ENCODE data around the gene CCAR1. TPM values are rescaled to one million over a fixed set of nuclear protein-coding genes. Genes with fewer than 3 reads are reported as not detected.
"Not testable (repeated sequence)": the region's sequence is repeated elsewhere in the genome, so short reads cannot be mapped to it uniquely, and the experiment has no call there.

The CCAR1 gene
- total RNA-seq, 2 experiments from 2014 or later = 72.7 to 74.4 TPM

- Mint-ChIP-seq H3K9me3 (no peaks in the 10 kb centered on the region), H3K4me3 (no peak overlapping the region)
- CTCF ChIA-PET = no interaction called here
These were observed 90.4 kb downstream of the CCAR1 start for GRCh38 chr10:68811314-68812009.

GRCh38 chr10:68812420-68812819 lies 91.4 kb downstream of the CCAR1 start:
- intact Hi-C loops (cut with micrococcal nuclease) = no loop called here
- H3K4me3 Mint-ChIP-seq = no peak overlapping the region
- CTCF ChIA-PET = no interaction called here
- H3K27me3 Mint-ChIP-seq = no peaks in the 10 kb centered on the region
- H3K4me1 Mint-ChIP-seq (ENCODE audit: low read depth) = no peaks in the 10 kb centered on the region
- POLR2A ChIA-PET = no interaction called here
- H3K9me3 Mint-ChIP-seq = no peaks in the 10 kb centered on the region
- H3K27ac Mint-ChIP-seq = no peak overlapping the region
- DNase-seq = no peak
- no peaks in the 10 kb centered on the region for H3K36me3 Mint-ChIP-seq

More at GRCh38 chr10:68811314-68812009, 90.4 kb downstream of the CCAR1 start:
- no peak overlapping the region for H3K27ac Mint-ChIP-seq
- H3K36me3 Mint-ChIP-seq = no peaks in the 10 kb centered on the region
- no peak for DNase-seq
- H3K27me3 Mint-ChIP-seq = no peaks in the 10 kb centered on the region
- H3K4me1 Mint-ChIP-seq (ENCODE audit: low read depth) = no peaks in the 10 kb centered on the region
- intact Hi-C loops (cut with micrococcal nuclease) = no loop called here
- POLR2A ChIA-PET = no interaction called here

GRCh38 chr10:68813559-68813958 lies 92.5 kb downstream of the CCAR1 start:
- ChIA-PET CTCF (no interaction called here), POLR2A (no interaction called here)
- Mint-ChIP-seq H3K4me1 (ENCODE audit: low read depth) (no peaks in the 10 kb centered on the region), H3K27ac (no peak overlapping the region), H3K27me3 (no peaks in the 10 kb centered on the region), H3K9me3 (no peaks in the 10 kb centered on the region), H3K36me3 (no peaks in the 10 kb centered on the region), H3K4me3 (no peak overlapping the region)
- no peak for DNase-seq
- intact Hi-C loops (cut with micrococcal nuclease) = no loop called here

- no peaks in the 10 kb centered on the region for H3K9me3 Mint-ChIP-seq
- no peak for DNase-seq
- POLR2A ChIA-PET = interaction anchor here (0.6 to 0.8 kb wide), 2 partner anchors 10 to 105 kb away, joined by 3 to 4 read pairs; partner anchors contain the start of gene STOX1
- no peaks in the 10 kb centered on the region for H3K27me3 Mint-ChIP-seq
- H3K36me3 Mint-ChIP-seq = no peaks in the 10 kb centered on the region
- CTCF ChIA-PET = no interaction called here
- no peak overlapping the region for H3K4me3 Mint-ChIP-seq
- no peaks in the 10 kb centered on the region for H3K4me1 Mint-ChIP-seq (ENCODE audit: low read depth)
- H3K27ac Mint-ChIP-seq = no peak overlapping the region
- intact Hi-C loops (cut with micrococcal nuclease) = no loop called here
These were observed 95.9 kb downstream of the CCAR1 start for GRCh38 chr10:68816796-68817412.

- POLR2A ChIA-PET; H3K9me3 Mint-ChIP-seq; H3K27ac Mint-ChIP-seq; H3K27me3 Mint-ChIP-seq; intact Hi-C loops (cut with micrococcal nuclease); H3K36me3 Mint-ChIP-seq; H3K4me1 Mint-ChIP-seq (ENCODE audit: low read depth); DNase-seq; H3K4me3 Mint-ChIP-seq; CTCF ChIA-PET: not testable (repeated sequence)
These were observed 99.3 kb downstream of the CCAR1 start for GRCh38 chr10:68820359-68820758.

GRCh38 chr10:68822626-68823025 lies 101.6 kb downstream of the CCAR1 start:
- CTCF ChIA-PET; intact Hi-C loops (cut with micrococcal nuclease); H3K9me3 Mint-ChIP-seq; H3K27ac Mint-ChIP-seq; POLR2A ChIA-PET; H3K36me3 Mint-ChIP-seq; H3K4me3 Mint-ChIP-seq; H3K27me3 Mint-ChIP-seq; DNase-seq; H3K4me1 Mint-ChIP-seq (ENCODE audit: low read depth): not testable (repeated sequence)

- ChIA-PET POLR2A (interaction anchor here (0.6 to 1.0 kb wide), 3 partner anchors 10 to 227 kb away, joined by 3 to 7 read pairs (median 3); no protein-coding TSS in a partner anchor), CTCF (interaction anchor here (0.6 to 2.6 kb wide), 8 partner anchors 23 to 434 kb away, joined by 3 to 9 read pairs (median 4); no protein-coding TSS in a partner anchor)
- Mint-ChIP-seq H3K4me3 (peak within 1 kb of the TSS; percentile 67), H3K36me3 (no peaks in the 10 kb centered on the region), H3K27ac (no peak within 1 kb of the TSS), H3K9me3 (no peaks in the 10 kb centered on the region), H3K27me3 (peaks cover 5% of the 10 kb centered on the region), H3K4me1 (ENCODE audit: low read depth) (peaks cover 4% of the 10 kb centered on the region)
- intact Hi-C loops (cut with micrococcal nuclease) = loop anchor here (1.0 kb wide), 1 partner anchor 74 kb away; the partner anchor contains the start of gene DDX50
- peak; percentile 70 for DNase-seq
These were observed 105.9 kb downstream of the CCAR1 start, which contains the start of gene STOX1 for GRCh38 chr10:68826764-68827591. TSS of gene STOX1 (plus strand) at chr10:68827531. CDS start at chr10:68827624, 93 bp downstream.

- CTCF ChIA-PET = interaction anchor here (0.6 to 2.6 kb wide), 9 partner anchors 22 to 434 kb away, joined by 3 to 9 read pairs (median 4); no protein-coding TSS in a partner anchor
- not testable (repeated sequence) for H3K9me3 Mint-ChIP-seq
These were observed 106.5 kb downstream of the CCAR1 start for GRCh38 chr10:68827592-68827959.

GRCh38 chr10:68828083-68828601 lies 107.1 kb downstream of the CCAR1 start:
- H3K36me3 Mint-ChIP-seq; H3K27ac Mint-ChIP-seq; H3K27me3 Mint-ChIP-seq; H3K9me3 Mint-ChIP-seq; intact Hi-C loops (cut with micrococcal nuclease); H3K4me1 Mint-ChIP-seq (ENCODE audit: low read depth): not testable (repeated sequence)
- ChIA-PET POLR2A (interaction anchor here (1.2 kb wide), 1 partner anchor 128 kb away, joined by 3 read pairs; the partner anchor contains the start of gene DDX21), CTCF (interaction anchor here (1.5 to 2.6 kb wide), 2 partner anchors 38 to 72 kb away, joined by 4 to 9 read pairs; no protein-coding TSS in a partner anchor)
- DNase-seq = peak; percentile 19
- peak overlapping the region; percentile 26 for H3K4me3 Mint-ChIP-seq

More at GRCh38 chr10:68827592-68827959, 106.5 kb downstream of the CCAR1 start:
- not testable (repeated sequence) for H3K4me3 Mint-ChIP-seq; H3K27me3 Mint-ChIP-seq; H3K4me1 Mint-ChIP-seq (ENCODE audit: low read depth); H3K27ac Mint-ChIP-seq; DNase-seq; H3K36me3 Mint-ChIP-seq
- intact Hi-C loops (cut with micrococcal nuclease) = loop anchor here (1.0 kb wide), 1 partner anchor 74 kb away; the partner anchor contains the start of gene DDX50
- POLR2A ChIA-PET = interaction anchor here (0.6 to 1.0 kb wide), 2 partner anchors 68 to 227 kb away, joined by 3 to 7 read pairs; no protein-coding TSS in a partner anchor

GRCh38 chr10:68828833-68829232 lies 107.8 kb downstream of the CCAR1 start:
- Mint-ChIP-seq H3K27me3 (peaks cover 2% of the 10 kb centered on the region), H3K4me3 (no peak overlapping the region), H3K27ac (no peak overlapping the region), H3K36me3 (no peaks in the 10 kb centered on the region), H3K9me3 (no peaks in the 10 kb centered on the region), H3K4me1 (ENCODE audit: low read depth) (peaks cover 4% of the 10 kb centered on the region)
- ChIA-PET POLR2A (interaction anchor here (1.2 kb wide), 1 partner anchor 127 kb away, joined by 3 read pairs; the partner anchor contains the start of gene DDX21), CTCF (interaction anchor here (1.5 to 2.6 kb wide), 2 partner anchors 39 to 71 kb away, joined by 4 to 9 read pairs; no protein-coding TSS in a partner anchor)
- intact Hi-C loops (cut with micrococcal nuclease) = no loop called here
- no peak for DNase-seq

- no peak overlapping the region for H3K4me3 Mint-ChIP-seq
- peaks cover 4% of the 10 kb centered on the region for H3K4me1 Mint-ChIP-seq (ENCODE audit: low read depth)
- intact Hi-C loops (cut with micrococcal nuclease) = no loop called here
- DNase-seq = no peak
- CTCF ChIA-PET = no interaction called here
- POLR2A ChIA-PET = no interaction called here
- no peaks in the 10 kb centered on the region for H3K36me3 Mint-ChIP-seq
- H3K27ac Mint-ChIP-seq = no peak overlapping the region
- H3K9me3 Mint-ChIP-seq = no peaks in the 10 kb centered on the region
- H3K27me3 Mint-ChIP-seq = peaks cover 2% of the 10 kb centered on the region
These were observed 108.5 kb downstream of the CCAR1 start for GRCh38 chr10:68829521-68829920.

Measured in activated CD4-positive, alpha-beta memory T cell treated with anti-CD3 and anti-CD28 coated beads for 36 hours (primary cell).